HepG2 (cell line): ENCODE measurements around the gene DHX16. TPM values are rescaled to one million over a fixed set of nuclear protein-coding genes. Genes with fewer than 3 reads are reported as not detected.

ENCODE experiments used
- HDAC6 ChIP-seq: fragments of 200-600 bp; sonication (generic); IDR thresholded peaks from 2 replicates; pipeline ENCODE4 v1.7.0; 2017; ENCODE audit warnings: mild to moderate bottlenecking, antibody characterized with exemption, low read length, low read depth
- SAP130 ChIP-seq: IDR thresholded peaks from 2 replicates; pipeline ENCODE4 v1.6.1; 2016; ENCODE audit warnings: low read depth
- SNAPC2 ChIP-seq: sonication (generic); formaldehyde crosslinking; IDR thresholded peaks from 2 replicates; pipeline ENCODE4 v1.8.1; 2022; ENCODE audit warnings: mild to moderate bottlenecking, missing genetic modification reagents
- SRSF9 ChIP-seq: fragments of 200-400 bp; formaldehyde crosslinking; IDR thresholded peaks from 2 replicates; pipeline ENCODE4 v1.6.1; 2018; ENCODE audit warnings: borderline replicate concordance, mild to moderate bottlenecking, low read depth, low read length; ENCODE audit not compliant: insufficient read depth, poor library complexity, severe bottlenecking
- TAF15 ChIP-seq: fragments of 200-400 bp; formaldehyde crosslinking; IDR thresholded peaks from one replicate; pipeline ENCODE4 v1.6.1; 2018; ENCODE audit warnings: mild to moderate bottlenecking, low read depth, low read length; ENCODE audit not compliant: poor library complexity, severe bottlenecking
- THYN1 ChIP-seq: sonication (generic); formaldehyde crosslinking; IDR thresholded peaks from 2 replicates; pipeline ENCODE4 v1.8.1; 2023; ENCODE audit warnings: low read depth, mild to moderate bottlenecking, moderate library complexity, missing genetic modification reagents, borderline replicate concordance
- ZFP62 ChIP-seq: sonication (generic); formaldehyde crosslinking; IDR thresholded peaks from 2 replicates; pipeline ENCODE4 v1.4.0; 2020; ENCODE audit warnings: missing genetic modification reagents
- ZNF180 ChIP-seq: sonication (generic); formaldehyde crosslinking; IDR thresholded peaks from 2 replicates; pipeline ENCODE4 v1.4.0; 2020; ENCODE audit warnings: low read depth, missing genetic modification reagents, borderline replicate concordance
- polyA plus RNA-seq, 8 experiments: library from polyadenylated mRNA; depleted of rRNA in 3 of 8; stranded (reverse) in 7 of 8; unstranded in 1 of 8; fragments of >200 nt; fragmentation: Illumina TruSeq in 4 of 8; extraction: Trizol in 4 of 8; gene quantifications; 2 replicates each; pipeline versions ENCODE4 v1.2.1 to v1.2.3, GENCODE V29; 2011 to 2016; ENCODE audit warnings: low read depth in 4 of 8, missing spikeins in 1 of 8, mixed read lengths in 1 of 8; ENCODE audit not compliant: insufficient read depth in 1 of 8
- total RNA-seq, 5 experiments: library from RNA; depleted of rRNA; stranded (reverse); fragments of >200 nt; fragmentation: Illumina TruSeq; extraction: Trizol; gene quantifications; 2 replicates each; pipeline ENCODE4 v1.2.3, GENCODE V29; 2016; ENCODE audit warnings: low read depth in 1 of 5
- TF ChIP-seq, protein P1 (sequence below): sonication (generic); formaldehyde crosslinking; IDR thresholded peaks from 2 replicates; pipeline ENCODE4 v1.9.0; 2022; ENCODE audit warnings: missing genetic modification reagents, mild to moderate bottlenecking, borderline replicate concordance
- TF ChIP-seq, protein P2 (sequence below): fragments of 450-650 bp; IDR thresholded peaks from 2 replicates; pipeline ENCODE4 v1.6.1; 2017; ENCODE audit warnings: mild to moderate bottlenecking
- TF ChIP-seq, protein P3 (sequence below): sonication (generic); formaldehyde crosslinking; IDR thresholded peaks from 2 replicates; pipeline ENCODE4 v1.4.0; 2020; ENCODE audit warnings: missing genetic modification reagents

Gene DHX16
- total and polyA plus RNA-seq, 2 of the 13 experiments (the other 11 are each of a cell fraction or from before 2014, with no cell fraction given) = 57.0 to 58.5 TPM

DNA sequence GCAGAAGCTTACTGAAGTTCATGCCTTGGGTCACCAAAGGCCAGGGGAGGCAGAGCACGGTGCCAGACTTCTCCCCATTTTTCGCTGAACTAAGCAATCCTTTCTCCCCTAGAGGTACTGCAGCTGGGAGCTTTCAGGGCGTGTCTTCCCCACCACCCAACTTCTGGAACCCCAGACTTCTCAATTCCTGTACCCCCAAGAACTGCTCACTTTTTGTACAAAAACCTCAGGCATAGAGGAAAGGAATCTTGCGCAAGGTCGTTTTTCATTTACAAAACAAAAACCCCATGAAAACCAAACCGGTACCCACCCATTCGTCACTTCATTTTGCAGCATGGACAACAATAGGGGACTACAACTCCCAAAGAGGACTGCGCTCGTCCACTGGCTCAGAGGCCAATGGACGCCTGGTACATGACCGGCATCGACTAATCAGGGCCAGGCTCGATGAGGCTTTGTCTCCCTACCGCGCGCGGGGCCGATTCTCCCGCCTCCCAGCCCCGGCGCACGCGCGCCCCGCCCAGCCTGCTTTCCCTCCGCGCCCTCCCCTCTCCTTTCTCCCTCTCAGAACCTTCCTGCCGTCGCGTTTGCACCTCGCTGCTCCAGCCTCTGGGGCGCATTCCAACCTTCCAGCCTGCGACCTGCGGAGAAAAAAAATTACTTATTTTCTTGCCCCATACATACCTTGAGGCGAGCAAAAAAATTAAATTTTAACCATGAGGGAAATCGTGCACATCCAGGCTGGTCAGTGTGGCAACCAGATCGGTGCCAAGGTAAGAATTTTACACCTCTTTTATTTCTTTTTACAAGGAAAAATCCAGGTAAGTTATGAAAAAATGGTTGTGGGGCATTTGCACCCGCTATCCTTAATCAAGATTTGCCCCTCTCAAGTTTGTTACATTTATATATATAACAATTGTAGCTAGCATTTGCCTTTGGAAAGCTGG, 47.3 kb upstream of the DHX16 start, which contains the start of gene TUBB (continued):
- TF ChIP-seq SAP130 = peak; percentile 83
- TF ChIP-seq, protein P1, sequence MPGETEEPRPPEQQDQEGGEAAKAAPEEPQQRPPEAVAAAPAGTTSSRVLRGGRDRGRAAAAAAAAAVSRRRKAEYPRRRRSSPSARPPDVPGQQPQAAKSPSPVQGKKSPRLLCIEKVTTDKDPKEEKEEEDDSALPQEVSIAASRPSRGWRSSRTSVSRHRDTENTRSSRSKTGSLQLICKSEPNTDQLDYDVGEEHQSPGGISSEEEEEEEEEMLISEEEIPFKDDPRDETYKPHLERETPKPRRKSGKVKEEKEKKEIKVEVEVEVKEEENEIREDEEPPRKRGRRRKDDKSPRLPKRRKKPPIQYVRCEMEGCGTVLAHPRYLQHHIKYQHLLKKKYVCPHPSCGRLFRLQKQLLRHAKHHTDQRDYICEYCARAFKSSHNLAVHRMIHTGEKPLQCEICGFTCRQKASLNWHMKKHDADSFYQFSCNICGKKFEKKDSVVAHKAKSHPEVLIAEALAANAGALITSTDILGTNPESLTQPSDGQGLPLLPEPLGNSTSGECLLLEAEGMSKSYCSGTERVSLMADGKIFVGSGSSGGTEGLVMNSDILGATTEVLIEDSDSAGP (CRISPR knock-in tag) = peak; percentile 77; the same call in 1 of the 2 replicates
- TF ChIP-seq, protein P2, sequence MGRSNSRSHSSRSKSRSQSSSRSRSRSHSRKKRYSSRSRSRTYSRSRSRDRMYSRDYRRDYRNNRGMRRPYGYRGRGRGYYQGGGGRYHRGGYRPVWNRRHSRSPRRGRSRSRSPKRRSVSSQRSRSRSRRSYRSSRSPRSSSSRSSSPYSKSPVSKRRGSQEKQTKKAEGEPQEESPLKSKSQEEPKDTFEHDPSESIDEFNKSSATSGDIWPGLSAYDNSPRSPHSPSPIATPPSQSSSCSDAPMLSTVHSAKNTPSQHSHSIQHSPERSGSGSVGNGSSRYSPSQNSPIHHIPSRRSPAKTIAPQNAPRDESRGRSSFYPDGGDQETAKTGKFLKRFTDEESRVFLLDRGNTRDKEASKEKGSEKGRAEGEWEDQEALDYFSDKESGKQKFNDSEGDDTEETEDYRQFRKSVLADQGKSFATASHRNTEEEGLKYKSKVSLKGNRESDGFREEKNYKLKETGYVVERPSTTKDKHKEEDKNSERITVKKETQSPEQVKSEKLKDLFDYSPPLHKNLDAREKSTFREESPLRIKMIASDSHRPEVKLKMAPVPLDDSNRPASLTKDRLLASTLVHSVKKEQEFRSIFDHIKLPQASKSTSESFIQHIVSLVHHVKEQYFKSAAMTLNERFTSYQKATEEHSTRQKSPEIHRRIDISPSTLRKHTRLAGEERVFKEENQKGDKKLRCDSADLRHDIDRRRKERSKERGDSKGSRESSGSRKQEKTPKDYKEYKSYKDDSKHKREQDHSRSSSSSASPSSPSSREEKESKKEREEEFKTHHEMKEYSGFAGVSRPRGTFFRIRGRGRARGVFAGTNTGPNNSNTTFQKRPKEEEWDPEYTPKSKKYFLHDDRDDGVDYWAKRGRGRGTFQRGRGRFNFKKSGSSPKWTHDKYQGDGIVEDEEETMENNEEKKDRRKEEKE = no peak
- peak; percentile 92 for TF ChIP-seq HDAC6
- no peak for TF ChIP-seq ZFP62 (CRISPR knock-in tag)
- TF ChIP-seq, protein P3, sequence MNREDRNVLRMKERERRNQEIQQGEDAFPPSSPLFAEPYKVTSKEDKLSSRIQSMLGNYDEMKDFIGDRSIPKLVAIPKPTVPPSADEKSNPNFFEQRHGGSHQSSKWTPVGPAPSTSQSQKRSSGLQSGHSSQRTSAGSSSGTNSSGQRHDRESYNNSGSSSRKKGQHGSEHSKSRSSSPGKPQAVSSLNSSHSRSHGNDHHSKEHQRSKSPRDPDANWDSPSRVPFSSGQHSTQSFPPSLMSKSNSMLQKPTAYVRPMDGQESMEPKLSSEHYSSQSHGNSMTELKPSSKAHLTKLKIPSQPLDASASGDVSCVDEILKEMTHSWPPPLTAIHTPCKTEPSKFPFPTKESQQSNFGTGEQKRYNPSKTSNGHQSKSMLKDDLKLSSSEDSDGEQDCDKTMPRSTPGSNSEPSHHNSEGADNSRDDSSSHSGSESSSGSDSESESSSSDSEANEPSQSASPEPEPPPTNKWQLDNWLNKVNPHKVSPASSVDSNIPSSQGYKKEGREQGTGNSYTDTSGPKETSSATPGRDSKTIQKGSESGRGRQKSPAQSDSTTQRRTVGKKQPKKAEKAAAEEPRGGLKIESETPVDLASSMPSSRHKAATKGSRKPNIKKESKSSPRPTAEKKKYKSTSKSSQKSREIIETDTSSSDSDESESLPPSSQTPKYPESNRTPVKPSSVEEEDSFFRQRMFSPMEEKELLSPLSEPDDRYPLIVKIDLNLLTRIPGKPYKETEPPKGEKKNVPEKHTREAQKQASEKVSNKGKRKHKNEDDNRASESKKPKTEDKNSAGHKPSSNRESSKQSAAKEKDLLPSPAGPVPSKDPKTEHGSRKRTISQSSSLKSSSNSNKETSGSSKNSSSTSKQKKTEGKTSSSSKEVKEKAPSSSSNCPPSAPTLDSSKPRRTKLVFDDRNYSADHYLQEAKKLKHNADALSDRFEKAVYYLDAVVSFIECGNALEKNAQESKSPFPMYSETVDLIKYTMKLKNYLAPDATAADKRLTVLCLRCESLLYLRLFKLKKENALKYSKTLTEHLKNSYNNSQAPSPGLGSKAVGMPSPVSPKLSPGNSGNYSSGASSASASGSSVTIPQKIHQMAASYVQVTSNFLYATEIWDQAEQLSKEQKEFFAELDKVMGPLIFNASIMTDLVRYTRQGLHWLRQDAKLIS (CRISPR knock-in tag) = peak; percentile 74; the same call in 1 of the 2 replicates
- no peak for TF ChIP-seq TAF15
- TF ChIP-seq ZNF180 (CRISPR knock-in tag) = no peak
- no peak for TF ChIP-seq THYN1 (CRISPR knock-in tag)
- TF ChIP-seq SRSF9 = no peak
- no peak; the same call in 1 of the 2 replicates for TF ChIP-seq SNAPC2 (CRISPR knock-in tag)
